Neural progenitor cell (in vitro differentiated cells): ENCODE results near the gene PRIMA1. TPM values are rescaled to one million over a fixed set of nuclear protein-coding genes. Genes with fewer than 3 reads are reported as not detected.

Experiments
- DNase-seq: peaks from one replicate; pipeline ENCODE4 v3.0.0-alpha.2; 2016; ENCODE audit warnings: low spot score
- H2AFZ ChIP-seq: fragments of 200-600 bp; sonication (generic); replicated peaks from 2 replicates; pipeline ENCODE4 v1.6.1; 2016; ENCODE audit warnings: antibody characterized with exemption
- H3F3A ChIP-seq: fragments of 200-600 bp; sonication (generic); 2 replicates; pipeline ENCODE4 v1.6.1; 2016; ENCODE audit warnings: antibody characterized with exemption, low read depth
- H3K27ac ChIP-seq: fragments of 200-600 bp; sonication (generic); 2 replicates; pipeline ENCODE4 v1.5.1; 2016; ENCODE audit warnings: mild to moderate bottlenecking
- H3K27me3 ChIP-seq: fragments of 200-600 bp; sonication (generic); 2 replicates; pipeline ENCODE4 v1.6.1; 2016; ENCODE audit warnings: mild to moderate bottlenecking, moderate library complexity
- H3K36me3 ChIP-seq: fragments of 200-600 bp; sonication (generic); 2 replicates; pipeline ENCODE4 v1.5.1; 2016
- H3K4me1 ChIP-seq: fragments of 200-600 bp; sonication (generic); 2 replicates; pipeline ENCODE4 v1.6.1; 2016; ENCODE audit warnings: mixed run types
- H3K4me2 ChIP-seq: fragments of 200-600 bp; sonication (generic); 2 replicates; pipeline ENCODE4 v1.6.1; 2016
- H3K4me3 ChIP-seq: fragments of 200-600 bp; sonication (generic); 2 replicates; pipeline ENCODE4 v1.5.1; 2016
- H3K79me2 ChIP-seq: fragments of 200-600 bp; sonication (generic); 2 replicates; pipeline ENCODE4 v1.6.1; 2016; ENCODE audit warnings: low read depth
- H3K9ac ChIP-seq: fragments of 200-600 bp; sonication (generic); 2 replicates; pipeline ENCODE4 v1.6.1; 2016
- H3K9me3 ChIP-seq: fragments of 200-600 bp; sonication (generic); 2 replicates; pipeline ENCODE4 v1.5.1; 2016; ENCODE audit warnings: low read depth
- H4K20me1 ChIP-seq: fragments of 200-600 bp; sonication (generic); 2 replicates; pipeline ENCODE4 v1.6.1; 2016; ENCODE audit warnings: low read depth
- H3K27ac Mint-ChIP-seq: 3 replicates; pipeline ENCODE4 v1.8.0; 2021; ENCODE audit warnings: mixed read lengths
- H3K27me3 Mint-ChIP-seq: 2 replicates; pipeline ENCODE4 v1.8.0; 2022; ENCODE audit warnings: low read depth, mild to moderate bottlenecking, inconsistent platforms, moderate library complexity, mixed read lengths; ENCODE audit not compliant: insufficient read depth
- H3K36me3 Mint-ChIP-seq: 3 replicates; pipeline ENCODE4 v1.8.0; 2021; ENCODE audit warnings: mixed read lengths
- H3K4me1 Mint-ChIP-seq: 3 replicates; pipeline ENCODE4 v1.8.0; 2021; ENCODE audit warnings: mixed read lengths
- H3K4me3 Mint-ChIP-seq: 3 replicates; pipeline ENCODE4 v1.8.0; 2021; ENCODE audit warnings: mild to moderate bottlenecking, moderate library complexity, mixed read lengths
- H3K9me3 Mint-ChIP-seq: 3 replicates; pipeline ENCODE4 v1.8.0; 2020; ENCODE audit warnings: mixed read lengths
- EZH2 ChIP-seq: fragments of 200-600 bp; sonication (generic); IDR thresholded peaks from 2 replicates; pipeline ENCODE4 v1.6.1; 2017; ENCODE audit warnings: antibody characterized with exemption, mild to moderate bottlenecking, moderate library complexity
- EZH2phosphoT487 ChIP-seq: fragments of 200-600 bp; sonication (generic); IDR thresholded peaks from 2 replicates; pipeline ENCODE4 v1.6.1; 2017; ENCODE audit warnings: antibody characterized with exemption
- total RNA-seq: library from RNA; depleted of rRNA; stranded (reverse); fragments of >200 nt; gene quantifications from 2 replicates; pipeline ENCODE4 v1.2.3, GENCODE V29; 2015; ENCODE audit warnings: low replicate concordance
- TF ChIP-seq, protein P1 (sequence below): fragments of 200-600 bp; sonication (generic); IDR thresholded peaks from 2 replicates; pipeline ENCODE4 v1.5.1; 2017; ENCODE audit warnings: antibody characterized with exemption, mild to moderate bottlenecking

PRIMA1 gene
- total RNA-seq, 1 donor from 2014 or later = 2.8 TPM

DNA sequence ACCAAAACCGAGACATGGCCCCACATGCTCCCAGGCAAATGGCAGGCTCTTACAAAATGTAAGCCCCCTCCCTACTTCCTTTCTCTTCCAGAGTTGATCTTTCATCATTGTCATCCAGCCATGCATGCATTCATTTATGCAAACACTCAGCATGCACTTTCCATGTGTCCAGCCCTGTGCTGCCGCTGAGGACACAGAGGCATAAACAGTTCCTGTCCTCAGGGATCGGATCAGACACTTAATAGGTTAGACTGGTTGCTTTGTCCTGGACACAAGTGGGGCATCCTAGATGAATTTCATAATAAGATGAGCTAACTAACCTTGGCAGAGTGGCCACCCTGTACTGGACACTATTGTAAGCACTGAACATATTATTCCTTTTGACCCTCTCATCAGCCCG lies 23.1 kb downstream of the PRIMA1 start:
- Histone ChIP-seq H3K9me3 (no peaks in the 10 kb centered on the region), H3K27ac (no peak overlapping the region)

DNA sequence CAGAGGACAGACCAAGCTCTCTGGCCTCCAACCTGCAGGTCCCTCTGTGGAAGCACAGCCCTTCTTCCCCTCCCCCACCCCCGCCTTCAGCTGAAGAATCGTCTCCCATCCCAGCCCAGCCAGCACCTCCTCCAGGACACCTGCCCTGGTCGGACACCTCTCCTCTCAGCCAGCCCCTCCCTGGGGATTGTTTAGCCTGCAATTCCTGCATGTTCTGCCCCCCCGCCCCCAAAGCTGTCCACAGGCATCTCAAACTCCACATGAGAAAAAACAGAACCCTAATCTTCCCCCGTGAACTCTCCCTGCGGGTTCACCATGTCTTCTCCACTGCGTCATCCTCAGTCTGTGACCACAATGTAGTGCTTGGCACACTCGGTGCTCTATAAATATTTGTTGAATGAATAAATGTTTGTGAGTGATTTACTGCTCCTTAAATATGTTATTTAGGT lies 24.1 kb downstream of the PRIMA1 start:
- Histone ChIP-seq H2AFZ (no peak overlapping the region), H3K79me2 (no peaks in the 10 kb centered on the region), H3K4me3 (no peak overlapping the region), H3K27me3 (no peaks in the 10 kb centered on the region), H3F3A (no peaks in the 10 kb centered on the region), H3K36me3 (no peaks in the 10 kb centered on the region), H3K4me2 (no peak overlapping the region), H3K9ac (no peak overlapping the region), H4K20me1 (no peaks in the 10 kb centered on the region), H3K9me3 (no peaks in the 10 kb centered on the region), H3K27ac (no peak overlapping the region), H3K4me1 (peaks cover 17% of the 10 kb centered on the region)
- Mint-ChIP-seq H3K36me3 (no peaks in the 10 kb centered on the region), H3K27ac (no peak overlapping the region), H3K4me3 (no peak overlapping the region), H3K9me3 (no peaks in the 10 kb centered on the region), H3K27me3 (peaks cover 5% of the 10 kb centered on the region), H3K4me1 (peaks cover 55% of the 10 kb centered on the region)
- TF ChIP-seq, protein P1, sequence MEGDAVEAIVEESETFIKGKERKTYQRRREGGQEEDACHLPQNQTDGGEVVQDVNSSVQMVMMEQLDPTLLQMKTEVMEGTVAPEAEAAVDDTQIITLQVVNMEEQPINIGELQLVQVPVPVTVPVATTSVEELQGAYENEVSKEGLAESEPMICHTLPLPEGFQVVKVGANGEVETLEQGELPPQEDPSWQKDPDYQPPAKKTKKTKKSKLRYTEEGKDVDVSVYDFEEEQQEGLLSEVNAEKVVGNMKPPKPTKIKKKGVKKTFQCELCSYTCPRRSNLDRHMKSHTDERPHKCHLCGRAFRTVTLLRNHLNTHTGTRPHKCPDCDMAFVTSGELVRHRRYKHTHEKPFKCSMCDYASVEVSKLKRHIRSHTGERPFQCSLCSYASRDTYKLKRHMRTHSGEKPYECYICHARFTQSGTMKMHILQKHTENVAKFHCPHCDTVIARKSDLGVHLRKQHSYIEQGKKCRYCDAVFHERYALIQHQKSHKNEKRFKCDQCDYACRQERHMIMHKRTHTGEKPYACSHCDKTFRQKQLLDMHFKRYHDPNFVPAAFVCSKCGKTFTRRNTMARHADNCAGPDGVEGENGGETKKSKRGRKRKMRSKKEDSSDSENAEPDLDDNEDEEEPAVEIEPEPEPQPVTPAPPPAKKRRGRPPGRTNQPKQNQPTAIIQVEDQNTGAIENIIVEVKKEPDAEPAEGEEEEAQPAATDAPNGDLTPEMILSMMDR = no peak
- TF ChIP-seq EZH2phosphoT487 (no peak), EZH2 (no peak)
- DNase-seq = no peak

More for the DNA sequence above, 23.1 kb downstream of the PRIMA1 start:
- DNase-seq = peak; percentile 36
- no peaks in the 10 kb centered on the region for H3K27me3 ChIP-seq
- H3K9ac ChIP-seq = no peak overlapping the region
- Mint-ChIP-seq H3K4me1 (peaks cover 52% of the 10 kb centered on the region), H3K27me3 (peaks cover 5% of the 10 kb centered on the region), H3K36me3 (no peaks in the 10 kb centered on the region), H3K9me3 (no peaks in the 10 kb centered on the region), H3K27ac (peak overlapping the region; percentile 33), H3K4me3 (peak overlapping the region; percentile 46)
- no peak overlapping the region for H3K4me3 ChIP-seq
- no peaks in the 10 kb centered on the region for H3F3A ChIP-seq
- H2AFZ ChIP-seq = no peak overlapping the region
- no peaks in the 10 kb centered on the region for H4K20me1 ChIP-seq
- no peak for TF ChIP-seq EZH2
- no peak for TF ChIP-seq EZH2phosphoT487
- TF ChIP-seq, protein P1 = no peak
- H3K4me2 ChIP-seq = no peak overlapping the region
- H3K4me1 ChIP-seq = peaks cover 17% of the 10 kb centered on the region
- H3K79me2 ChIP-seq = no peaks in the 10 kb centered on the region
- H3K36me3 ChIP-seq = no peaks in the 10 kb centered on the region

DNA sequence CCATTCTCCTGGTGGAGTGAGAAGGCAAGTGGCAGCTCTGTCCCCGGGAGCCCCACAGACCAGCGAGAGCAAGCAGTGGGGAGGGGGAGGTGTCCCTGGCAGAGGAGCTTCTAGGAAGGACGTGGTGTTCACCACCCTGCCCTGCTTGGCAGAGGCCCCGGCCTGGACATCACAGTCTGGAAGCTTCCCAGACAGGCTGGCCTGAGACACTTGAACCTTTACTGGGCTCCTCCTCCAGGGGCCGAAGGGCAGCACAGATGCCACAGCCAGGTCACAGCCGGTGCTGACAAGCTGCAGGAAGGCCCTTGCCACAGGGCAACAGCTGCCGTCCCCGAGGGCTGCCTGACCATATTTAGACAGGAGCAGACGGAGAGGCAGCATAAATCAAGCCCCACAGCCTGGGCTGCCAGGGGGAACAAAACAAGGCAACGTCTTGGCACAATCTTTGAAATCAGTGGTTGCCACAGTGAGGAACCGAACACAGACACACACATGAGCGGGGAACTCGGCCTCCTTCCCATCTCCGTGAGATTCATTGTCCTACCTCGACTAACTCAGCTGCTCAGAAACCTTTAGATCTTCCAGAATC lies 28.5 kb downstream of the PRIMA1 start:
- no peak for DNase-seq
- peaks cover 49% of the 10 kb centered on the region for H3K4me1 Mint-ChIP-seq
- no peaks in the 10 kb centered on the region for H3K79me2 ChIP-seq
- no peaks in the 10 kb centered on the region for H3K27me3 ChIP-seq
- no peaks in the 10 kb centered on the region for H3F3A ChIP-seq
- no peaks in the 10 kb centered on the region for H3K9me3 Mint-ChIP-seq
- no peaks in the 10 kb centered on the region for H3K9me3 ChIP-seq
- H3K4me1 ChIP-seq = peaks cover 20% of the 10 kb centered on the region
- H2AFZ ChIP-seq = no peak overlapping the region
- no peak overlapping the region for H3K9ac ChIP-seq
- no peak overlapping the region for H3K4me2 ChIP-seq
- H3K27me3 Mint-ChIP-seq = peaks cover 5% of the 10 kb centered on the region
- peak overlapping the region; percentile 88 for H3K27ac Mint-ChIP-seq
- no peak overlapping the region for H3K27ac ChIP-seq
- H3K36me3 ChIP-seq = no peaks in the 10 kb centered on the region
- H3K4me3 ChIP-seq = no peak overlapping the region
- no peak overlapping the region for H3K4me3 Mint-ChIP-seq
- TF ChIP-seq EZH2 (no peak), EZH2phosphoT487 (no peak)
- TF ChIP-seq, protein P1 = no peak
- H3K36me3 Mint-ChIP-seq = no peaks in the 10 kb centered on the region
- H4K20me1 ChIP-seq = no peaks in the 10 kb centered on the region
